Purkinje cell (primary cell): ENCODE measurements around the gene MT1M. TPM values are rescaled to one million over a fixed set of nuclear protein-coding genes. Genes with fewer than 3 reads are reported as not detected.

Experiments
- polyA plus RNA-seq: library from polyadenylated mRNA; unstranded; fragments of >200 nt; fragmentation: Nextera tagmentation; gene quantifications from 2 replicates; pipeline ENCODE4 v1.2.1, GENCODE V29; 2014

Gene MT1M
- polyA plus RNA-seq = 3.7 and 6.7 TPM in 2 replicates

DNA sequence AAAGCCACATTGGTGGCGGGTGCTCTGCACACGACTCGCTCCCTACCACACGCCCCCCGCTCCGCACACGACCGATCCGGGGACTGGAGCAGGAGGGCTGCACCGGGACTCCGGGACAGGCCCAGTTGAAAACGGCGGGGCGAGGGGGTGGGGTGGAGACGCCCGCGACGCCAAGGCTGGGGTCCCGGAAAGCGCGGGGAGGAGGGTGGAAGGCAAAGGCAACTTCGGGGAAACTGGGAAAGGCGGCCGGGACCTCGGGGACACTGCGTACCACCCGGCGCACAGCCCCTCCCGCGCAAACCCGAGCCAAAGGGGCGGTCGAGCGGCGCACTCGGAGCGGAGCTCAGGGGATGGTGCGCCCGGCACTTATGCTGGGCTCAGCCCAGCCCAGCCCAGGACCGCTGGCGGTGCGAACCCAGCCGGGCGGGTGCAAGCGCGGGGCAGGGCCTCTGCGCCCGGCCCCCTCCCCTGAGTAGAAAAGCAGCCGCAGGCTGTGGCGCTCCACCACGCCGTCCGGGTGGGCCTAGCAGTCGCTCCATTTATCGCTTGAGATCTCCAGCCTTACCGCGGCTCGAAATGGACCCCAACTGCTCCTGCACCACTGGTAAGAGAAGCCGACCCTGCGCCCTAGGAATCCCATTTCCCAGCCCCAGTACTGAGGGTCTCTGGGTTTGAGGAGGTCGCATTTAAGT is at the start of gene MT1M:
Gene MT1M, plus strand, starts transcription at position 504 of the 692 bp plus-strand sequence. Its CDS starts 73 bp downstream, at position 577.

DNA sequence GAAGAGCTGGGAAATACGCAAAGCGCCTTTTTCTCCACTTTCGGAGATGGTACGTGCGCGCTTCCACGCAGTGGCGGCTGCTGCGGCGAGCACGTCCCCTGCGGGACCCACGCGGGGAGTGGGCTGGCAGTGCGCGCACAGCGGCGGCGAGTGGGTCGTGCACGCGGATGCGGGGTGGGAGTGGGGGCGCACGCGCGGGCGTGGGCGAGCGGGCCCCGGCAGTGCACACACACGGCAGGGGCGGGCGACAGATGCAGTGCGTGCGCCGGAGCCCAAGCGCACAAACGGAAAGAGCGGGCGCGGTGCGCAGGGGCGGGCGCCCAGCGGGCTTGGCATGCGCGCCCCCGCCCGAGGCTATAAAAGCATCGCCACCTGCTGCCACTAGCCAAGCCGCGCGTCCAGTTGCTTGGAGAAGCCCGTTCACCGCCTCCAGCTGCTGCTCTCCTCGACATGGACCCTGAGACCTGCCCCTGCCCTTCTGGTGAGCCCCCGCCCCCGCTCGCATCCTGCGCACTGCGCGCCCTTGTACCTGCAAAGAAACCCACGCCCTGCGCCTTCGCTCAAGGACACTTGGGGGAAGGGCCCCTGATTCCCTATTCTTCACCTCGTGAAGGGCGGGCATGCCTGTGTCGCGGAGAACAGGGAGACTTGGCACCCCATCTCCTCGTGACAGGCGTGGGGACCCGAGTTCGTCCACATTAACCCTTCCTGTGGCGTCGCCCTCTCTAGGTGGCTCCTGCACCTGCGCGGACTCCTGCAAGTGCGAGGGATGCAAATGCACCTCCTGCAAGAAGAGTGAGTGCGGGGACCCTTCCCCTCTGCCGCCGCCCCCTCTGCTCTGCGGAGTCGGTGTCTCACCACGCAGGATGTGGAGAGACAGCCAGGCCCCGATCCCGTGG is 43.1 kb upstream of the MT1M start, which contains the start of gene MT3:
Gene MT3, plus strand, starts transcription at position 388 of the 899 bp plus-strand sequence. Its CDS starts 63 bp downstream, at position 451.

DNA sequence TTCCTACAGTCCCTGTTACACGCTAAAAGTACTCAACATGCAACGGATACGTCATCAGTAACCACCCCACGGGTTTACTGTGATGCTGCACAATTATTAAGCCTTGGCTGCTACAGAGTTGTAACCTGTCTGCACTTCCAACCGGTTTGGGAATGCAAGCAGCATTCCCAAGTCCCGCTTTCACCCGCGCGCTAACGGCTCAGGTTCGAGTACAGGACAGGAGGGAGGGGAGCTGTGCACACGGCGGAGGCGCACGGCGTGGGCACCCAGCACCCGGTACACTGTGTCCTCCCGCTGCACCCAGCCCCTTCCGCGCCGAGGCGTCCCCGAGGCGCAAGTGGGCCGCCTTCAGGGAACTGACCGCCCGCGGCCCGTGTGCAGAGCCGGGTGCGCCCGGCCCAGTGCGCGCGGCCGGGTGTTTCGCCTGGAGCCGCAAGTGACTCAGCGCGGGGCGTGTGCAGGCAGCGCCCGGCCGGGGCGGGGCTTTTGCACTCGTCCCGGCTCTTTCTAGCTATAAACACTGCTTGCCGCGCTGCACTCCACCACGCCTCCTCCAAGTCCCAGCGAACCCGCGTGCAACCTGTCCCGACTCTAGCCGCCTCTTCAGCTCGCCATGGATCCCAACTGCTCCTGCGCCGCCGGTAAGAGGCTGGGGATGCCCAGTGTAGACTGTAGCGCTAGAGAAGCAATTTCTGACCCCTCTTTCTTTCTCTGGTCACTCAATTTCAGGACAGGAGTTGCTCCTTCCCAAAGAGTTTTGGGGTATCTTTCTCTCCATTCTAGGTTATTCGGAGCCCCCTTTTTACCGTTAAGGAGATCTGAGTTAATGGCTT is 24.2 kb upstream of the MT1M start, which contains the start of gene MT2A:
Gene MT2A, plus strand, starts transcription at position 542 of the 833 bp plus-strand sequence. Its CDS starts 72 bp downstream, at position 614.

DNA sequence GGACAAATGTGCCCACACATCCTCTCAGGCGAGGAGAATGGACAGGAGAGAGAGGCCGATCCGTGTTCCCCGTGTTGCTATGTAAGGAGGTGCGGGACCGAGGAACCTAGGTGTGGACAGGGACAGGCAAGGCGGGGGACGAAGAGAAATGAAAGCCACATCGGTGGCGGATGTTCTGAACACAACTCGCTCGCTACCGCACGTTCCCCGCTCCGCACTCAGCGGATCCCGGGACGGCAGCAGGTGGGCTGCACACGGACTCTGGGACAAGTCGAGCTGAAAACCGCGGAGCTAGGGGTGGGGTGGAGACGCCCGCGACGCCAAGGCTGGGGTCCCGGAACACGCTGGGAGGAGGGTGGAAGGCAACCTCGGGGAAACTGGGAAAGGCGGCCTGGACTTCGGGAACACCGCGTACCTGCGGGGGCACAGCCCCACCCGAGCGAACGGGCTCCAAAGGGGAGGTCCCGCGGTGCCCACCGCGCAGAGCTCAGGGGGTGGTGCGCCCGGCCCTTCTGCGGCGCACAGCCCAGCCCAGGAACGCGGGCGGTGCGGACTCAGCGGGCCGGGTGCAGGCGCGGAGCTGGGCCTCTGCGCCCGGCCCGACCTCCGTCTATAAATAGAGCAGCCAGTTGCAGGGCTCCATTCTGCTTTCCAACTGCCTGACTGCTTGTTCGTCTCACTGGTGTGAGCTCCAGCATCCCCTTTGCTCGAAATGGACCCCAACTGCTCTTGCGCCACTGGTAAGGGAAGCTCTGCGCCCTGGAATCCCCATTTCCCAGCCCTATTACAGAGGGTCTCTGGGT is 7.1 kb upstream of the MT1M start, which contains the start of gene MT1E:
Gene MT1E, plus strand, starts transcription at position 642 of the 803 bp plus-strand sequence. Its CDS starts 71 bp downstream, at position 713.

DNA sequence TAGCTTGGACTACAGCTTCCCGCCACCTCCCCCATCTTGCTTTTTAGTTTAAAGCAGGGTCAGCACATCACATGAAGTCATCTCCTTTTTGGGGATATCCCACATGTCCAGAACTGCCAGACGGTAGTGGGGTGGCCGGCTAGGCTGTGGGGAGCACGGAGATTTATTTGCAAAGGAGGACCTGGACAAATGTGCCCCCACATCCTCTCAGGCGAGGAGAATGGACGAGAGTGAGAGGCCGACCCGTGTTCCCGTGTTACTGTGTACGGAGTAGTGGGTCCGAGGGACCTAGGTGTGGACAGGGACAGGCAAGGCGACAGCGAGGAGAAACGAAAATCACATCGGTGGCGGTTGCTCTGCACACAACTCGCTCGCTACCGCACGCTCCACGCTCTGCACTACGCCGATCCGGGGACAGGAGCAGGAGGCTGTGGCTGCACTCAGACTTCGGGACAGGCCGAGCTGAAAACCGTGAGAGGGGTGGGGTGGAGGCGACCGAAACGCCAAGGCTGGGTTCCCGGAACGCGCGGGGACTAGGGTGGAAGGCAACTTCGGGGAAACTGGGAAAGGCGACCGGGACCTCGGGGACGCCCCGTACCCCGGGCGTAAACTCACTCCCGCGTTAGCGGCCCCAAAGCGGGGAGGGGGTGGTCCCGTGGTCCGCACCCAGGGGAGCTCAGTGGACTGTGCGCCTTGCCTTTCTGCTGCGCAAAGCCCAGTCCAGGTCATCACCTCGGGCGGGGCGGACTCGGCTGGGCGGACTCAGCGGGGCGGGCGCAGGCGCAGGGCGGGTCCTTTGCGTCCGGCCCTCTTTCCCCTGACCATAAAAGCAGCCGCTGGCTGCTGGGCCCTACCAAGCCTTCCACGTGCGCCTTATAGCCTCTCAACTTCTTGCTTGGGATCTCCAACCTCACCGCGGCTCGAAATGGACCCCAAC is 5.6 kb downstream of the MT1M start, which contains the start of gene MT1A:
Gene MT1A, plus strand, starts transcription at position 853 of the 937 bp plus-strand sequence. Its CDS starts 73 bp downstream, at position 926.

DNA sequence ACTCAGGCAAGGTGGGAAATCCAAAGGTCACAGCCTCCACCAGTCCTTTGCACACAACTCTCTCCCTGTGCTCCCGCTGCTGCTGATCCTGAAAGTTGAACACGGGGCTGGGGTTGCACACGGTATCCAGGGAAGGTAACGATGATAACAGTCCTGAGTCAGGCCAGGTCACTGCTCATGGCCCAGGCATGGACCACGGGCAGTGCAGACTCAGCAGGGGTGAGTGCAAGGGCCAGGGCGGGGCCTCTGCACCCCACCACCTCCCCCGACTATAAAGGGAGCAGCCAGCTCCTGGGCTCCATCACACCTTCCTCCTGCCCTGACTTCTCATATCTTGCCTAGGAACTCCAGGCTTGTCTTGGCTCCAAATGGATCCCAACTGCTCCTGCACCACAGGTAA is 19.1 kb downstream of the MT1M start, which contains the start of gene MT1B:
Gene MT1B, plus strand, starts transcription at position 301 of the 400 bp plus-strand sequence. Its CDS starts 68 bp downstream, at position 369.

DNA sequence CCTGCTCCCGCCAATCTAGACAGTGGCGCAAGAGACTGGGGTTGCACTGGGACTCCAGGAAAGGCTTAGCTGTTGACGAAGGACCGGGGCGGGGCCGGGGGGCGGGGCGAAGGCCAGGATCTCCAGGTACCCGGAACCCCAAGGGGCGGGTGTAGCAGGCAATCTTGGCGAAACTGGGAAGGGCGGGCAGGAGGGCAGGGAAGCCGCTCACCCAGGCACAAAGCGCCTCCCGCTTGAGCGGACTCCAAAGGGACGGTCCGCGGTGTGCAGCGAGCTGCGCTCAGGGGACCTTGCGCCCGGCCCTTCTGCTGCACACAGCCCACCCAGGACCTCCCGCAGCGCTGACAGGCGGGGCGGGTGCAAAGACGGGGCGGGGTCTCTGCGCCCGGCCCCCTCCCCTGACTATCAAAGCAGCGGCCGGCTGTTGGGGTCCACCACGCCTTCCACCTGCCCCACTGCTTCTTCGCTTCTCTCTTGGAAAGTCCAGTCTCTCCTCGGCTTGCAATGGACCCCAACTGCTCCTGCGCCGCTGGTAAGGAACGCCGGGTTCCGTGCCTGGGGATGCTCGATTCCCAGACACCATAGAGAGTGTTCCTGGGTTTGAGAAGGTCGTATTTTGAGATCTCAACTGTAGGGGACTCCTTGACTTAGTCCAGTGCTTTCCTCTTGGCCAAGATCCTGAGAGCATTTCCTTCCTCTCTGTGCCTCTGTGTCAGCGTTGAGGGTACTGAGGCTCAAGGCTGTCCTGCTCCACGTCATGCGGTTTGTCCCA is 25.3 kb downstream of the MT1M start, which contains the start of gene MT1F:
Gene MT1F, plus strand, starts transcription at position 405 of the 772 bp plus-strand sequence. Its CDS starts 100 bp downstream, at position 505.

DNA sequence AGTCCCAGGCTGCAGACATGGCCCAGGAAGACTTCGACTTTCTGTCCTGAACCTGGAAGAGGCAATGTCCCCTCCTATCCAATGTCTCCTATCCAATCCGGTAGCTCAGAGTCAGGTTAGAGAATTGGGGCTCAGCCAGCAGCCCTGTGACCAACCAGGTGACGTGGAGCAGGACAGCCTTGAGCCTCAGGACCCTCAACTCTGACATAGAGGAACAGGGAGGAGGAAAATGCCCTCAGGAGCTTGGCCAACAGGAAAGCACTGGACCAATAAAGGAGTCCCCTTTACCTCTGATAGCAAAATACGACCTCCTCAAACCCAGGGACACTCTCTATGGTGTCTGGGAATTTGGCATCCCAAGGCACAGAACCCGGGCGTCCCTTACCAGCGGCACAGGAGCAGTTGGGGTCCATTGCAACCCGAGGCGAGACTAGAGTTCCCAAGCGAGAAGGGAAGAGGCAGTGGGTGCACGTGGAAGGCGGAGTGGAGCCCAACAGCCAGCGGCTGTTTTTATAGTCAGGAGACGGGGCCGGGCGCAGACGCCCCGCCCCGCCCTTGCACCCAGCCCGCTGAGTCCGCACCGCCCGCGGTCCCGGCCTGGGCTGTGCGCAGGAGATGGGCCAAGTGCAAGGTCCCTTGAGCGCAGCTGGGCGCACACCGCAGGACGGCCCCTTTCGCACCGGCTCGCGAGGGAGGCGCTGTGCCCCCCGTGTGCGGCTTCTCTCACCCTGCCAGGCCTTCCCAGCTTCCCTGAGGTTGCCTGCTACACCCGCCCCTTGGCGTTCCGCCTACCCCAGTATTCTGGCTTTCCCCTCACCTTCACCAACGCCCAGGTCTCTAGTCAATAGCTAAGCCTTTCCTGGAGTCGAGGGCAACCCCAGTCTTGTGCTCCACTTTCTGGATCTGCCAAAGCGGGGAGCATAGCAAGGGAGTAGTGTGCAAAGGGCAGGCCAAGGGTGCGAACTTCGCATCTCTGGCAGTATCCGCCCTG is 35.4 kb downstream of the MT1M start, which contains the start of gene MT1G:
Gene MT1G, minus strand, starts transcription at position 485 of the 991 bp plus-strand sequence. Its CDS starts 72 bp downstream, at position 413.

DNA sequence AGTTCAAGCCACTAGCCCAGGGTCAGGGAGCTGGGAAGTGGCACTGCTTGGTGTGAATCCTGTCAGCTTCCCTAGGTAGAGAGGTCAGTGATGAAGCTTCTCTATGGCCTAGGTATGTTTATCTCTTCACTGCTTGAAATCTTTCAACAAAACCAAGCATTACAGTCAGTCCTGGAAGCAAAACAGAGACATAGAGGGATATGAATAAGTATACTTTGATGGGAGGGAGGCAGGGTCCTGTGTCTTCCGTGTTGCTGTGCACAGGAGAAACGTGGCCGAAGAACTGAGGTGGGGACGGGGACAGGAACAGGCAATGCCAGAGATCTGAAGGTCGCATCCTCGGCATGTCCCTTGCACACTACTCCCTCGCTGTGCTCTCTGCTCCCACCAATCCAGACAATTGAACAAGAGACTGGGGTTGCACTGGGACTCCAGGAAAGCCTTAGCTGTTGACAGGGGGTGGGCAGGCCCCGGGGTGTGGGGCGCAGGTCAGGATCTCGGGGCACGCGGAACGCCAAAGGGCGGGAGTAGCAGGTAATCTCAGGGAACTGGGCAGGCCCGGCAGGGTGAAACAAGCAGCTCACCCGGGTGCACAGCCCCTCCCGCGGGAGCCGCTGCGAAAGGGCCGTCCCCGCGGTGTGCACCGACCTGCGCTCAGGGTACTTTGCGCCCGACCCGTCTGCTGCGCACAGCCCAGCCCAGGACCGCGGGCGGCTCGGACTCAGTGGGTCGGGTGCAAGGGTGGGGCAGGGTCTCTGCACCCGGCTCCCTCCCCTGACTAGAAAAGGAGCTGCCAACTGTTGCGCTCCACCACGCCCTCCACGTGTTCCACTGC is 36.8 kb downstream of the MT1M start, which contains the start of gene MT1H:
Gene MT1H, plus strand, starts transcription at position 810 of the 835 bp plus-strand sequence. CDS start 71 bp downstream, outside the sequence.

DNA sequence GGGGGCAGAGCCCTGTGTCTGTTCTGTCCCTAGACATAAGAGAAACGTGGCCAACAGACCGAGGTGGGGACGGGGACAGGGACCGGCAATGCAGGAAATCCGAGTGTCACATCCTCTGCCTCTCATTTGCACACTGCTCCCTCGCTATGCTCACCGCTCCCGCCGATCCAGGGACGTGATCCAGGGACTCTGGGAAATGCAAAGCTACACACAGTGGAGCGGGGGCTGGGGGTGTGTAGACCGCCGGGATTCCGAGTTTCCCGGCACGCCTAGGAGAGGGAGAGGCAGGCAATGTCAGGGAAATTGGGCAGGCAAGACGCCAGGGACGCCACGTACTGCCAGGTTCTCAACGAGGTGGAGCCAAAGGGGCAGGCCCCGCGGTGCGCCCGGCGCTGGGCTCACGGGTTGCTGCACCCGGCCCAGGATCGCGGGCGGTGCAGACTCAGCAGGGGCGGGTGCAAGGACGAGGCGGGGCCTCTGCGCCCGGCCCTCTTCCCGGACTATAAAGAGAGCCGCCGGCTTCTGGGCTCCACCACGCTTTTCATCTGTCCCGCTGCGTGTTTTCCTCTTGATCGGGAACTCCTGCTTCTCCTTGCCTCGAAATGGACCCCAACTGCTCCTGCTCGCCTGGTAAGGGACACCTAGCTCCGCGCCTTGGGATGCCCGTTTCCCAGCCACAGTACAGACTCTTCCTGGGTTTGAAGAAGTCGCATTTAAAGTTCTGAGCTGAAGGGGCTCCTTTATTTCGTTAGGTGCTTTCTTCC is 49.7 kb downstream of the MT1M start, which contains the start of gene MT1X:
Gene MT1X, plus strand, starts transcription at position 532 of the 764 bp plus-strand sequence. Its CDS starts 71 bp downstream, at position 603.

Other genes with a start within 250 kb of the MT1M start
- gene AMFR, start 207.1 kb upstream of the MT1M start, polyA plus RNA-seq = 42.6 and 42.7 TPM in 2 replicates
- 37.6 and 46.9 TPM in 2 replicates for gene NUDT21, start 181.3 kb upstream of the MT1M start, polyA plus RNA-seq
- 12.3 and 25.2 TPM in 2 replicates for gene OGFOD1, start 181.1 kb upstream of the MT1M start, polyA plus RNA-seq
- 36.6 and 49.7 TPM in 2 replicates for gene BBS2, start 112.6 kb upstream of the MT1M start, polyA plus RNA-seq
- gene MT4, start 67.6 kb upstream of the MT1M start, polyA plus RNA-seq = not detected in 2 replicates
- gene MT3, start 43.1 kb upstream of the MT1M start, polyA plus RNA-seq = 349 and 352 TPM in 2 replicates
- gene MT2A, start 24.1 kb upstream of the MT1M start, polyA plus RNA-seq = 58.8 and 63.5 TPM in 2 replicates
- gene MT1E, start 6.9 kb upstream of the MT1M start, polyA plus RNA-seq = 34.2 and 49.3 TPM in 2 replicates
- gene MT1A, start 6.0 kb downstream of the MT1M start, polyA plus RNA-seq = 3.5 TPM in 1 of 2 replicates, not detected in the other
- gene MT1B, start 19.2 kb downstream of the MT1M start, polyA plus RNA-seq = not detected in 2 replicates
- 3.5 and 4.8 TPM in 2 replicates for gene MT1F, start 25.3 kb downstream of the MT1M start, polyA plus RNA-seq
- 8.2 and 9.3 TPM in 2 replicates for gene MT1G, start 35.4 kb downstream of the MT1M start, polyA plus RNA-seq
- not detected in 2 replicates for gene MT1H, start 37.2 kb downstream of the MT1M start, polyA plus RNA-seq
- 397 and 562 TPM in 2 replicates for gene MT1X, start 49.8 kb downstream of the MT1M start, polyA plus RNA-seq
- gene NUP93, start 97.5 kb downstream of the MT1M start, polyA plus RNA-seq = 395 and 529 TPM in 2 replicates
- gene SLC12A3, start 232.5 kb downstream of the MT1M start, polyA plus RNA-seq = 0.09 and 0.20 TPM in 2 replicates